Kidney glomerular epithelial cell (primary cell): Measurements from ENCODE around the gene KLF16.
A peak's percentile ranks its signal among the peaks of the same experiment; 100 is the strongest.

Experiments used
- DNase-seq: peaks from one replicate; lab custom pipeline; 2025; lab: John Stamatoyannopoulos, UW

KLF16 gene

DNA sequence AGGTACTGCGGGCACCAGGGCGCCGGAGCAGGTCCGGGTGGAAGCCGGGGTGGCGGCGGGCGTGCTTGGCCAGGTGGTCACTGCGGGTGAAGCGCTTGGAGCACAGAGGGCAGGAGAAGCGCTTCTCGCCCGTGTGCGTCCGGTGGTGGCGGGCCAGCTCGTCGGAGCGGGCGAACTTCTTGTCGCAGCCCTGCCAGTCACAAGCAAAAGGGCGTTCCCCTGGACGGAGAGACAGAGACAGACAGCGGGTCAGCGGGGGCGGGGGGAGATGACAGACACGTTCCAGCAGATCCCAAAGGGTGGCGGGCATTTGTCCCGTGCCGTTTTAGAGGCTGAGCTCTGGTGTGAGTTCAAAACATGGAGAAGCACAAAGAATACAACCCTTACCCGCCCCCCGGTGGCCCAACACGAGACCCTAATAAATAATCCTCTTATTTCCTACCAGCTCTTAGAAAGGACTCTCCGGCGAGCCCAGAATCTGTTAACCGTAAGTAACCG, 8.8 kb downstream of the KLF16 start:
- DNase-seq: no peak

DNA sequence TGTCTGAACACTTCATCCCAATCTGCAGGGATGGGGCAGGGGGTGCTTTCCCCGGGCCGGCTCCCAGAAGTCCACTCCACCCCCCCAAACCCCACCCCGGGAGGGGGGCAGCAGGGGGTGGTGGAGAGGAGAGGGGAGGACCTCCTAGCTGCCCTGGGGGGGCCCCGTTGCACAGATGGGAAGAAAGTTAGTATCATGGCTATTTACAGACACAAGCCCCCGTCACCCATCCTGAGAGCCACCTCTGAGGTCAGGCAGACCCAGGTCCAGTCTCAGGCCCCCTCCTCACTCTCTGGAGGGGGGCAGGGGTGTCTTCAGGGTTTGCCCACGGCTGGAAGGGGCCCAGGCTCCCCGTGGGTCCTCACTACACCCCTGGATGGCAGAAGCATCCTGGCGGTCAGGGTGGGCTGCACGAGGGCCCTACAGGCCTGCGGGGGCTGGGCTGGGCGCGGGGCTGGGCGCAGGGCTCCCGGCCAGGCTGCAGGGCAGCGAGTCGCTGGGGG, 9.3 kb downstream of the KLF16 start:
- no peak for DNase-seq

DNA sequence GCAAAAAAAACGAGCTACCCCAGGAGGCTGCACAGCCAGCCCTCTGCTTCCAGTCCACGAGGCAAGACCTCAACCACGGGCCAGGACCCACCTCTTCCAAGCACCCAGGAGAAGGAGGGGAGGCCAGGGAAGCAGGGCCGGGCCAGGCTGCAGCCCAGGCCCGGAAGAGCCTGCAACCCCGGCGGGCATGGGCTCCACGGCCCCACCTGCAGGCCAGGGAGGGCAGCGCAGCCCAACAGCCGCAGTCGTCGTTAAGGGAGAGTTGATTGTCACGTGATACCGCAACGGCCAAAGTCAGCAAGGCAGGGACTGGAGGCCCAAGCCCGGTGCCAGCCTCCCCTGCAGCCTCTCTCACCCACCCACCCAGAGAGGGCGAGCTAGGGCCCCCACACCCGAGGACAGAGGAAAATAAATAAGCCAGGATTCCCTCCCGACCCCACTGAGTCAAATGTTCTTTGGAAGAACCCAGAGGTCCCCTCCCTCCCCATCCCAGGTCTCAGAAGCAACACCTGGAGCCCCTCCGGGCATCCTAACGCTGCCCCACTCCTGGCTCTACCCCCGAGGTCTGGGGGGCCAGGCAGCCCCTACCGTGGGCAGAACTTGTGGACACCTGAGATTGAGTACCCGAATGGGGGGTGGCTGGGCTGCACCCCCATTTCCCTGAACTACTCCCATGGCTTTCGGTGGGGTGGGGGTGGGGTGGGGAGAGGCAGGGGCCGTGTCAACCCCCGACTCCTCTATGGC, 9.9 kb downstream of the KLF16 start:
- DNase-seq: peak; percentile 16

DNA sequence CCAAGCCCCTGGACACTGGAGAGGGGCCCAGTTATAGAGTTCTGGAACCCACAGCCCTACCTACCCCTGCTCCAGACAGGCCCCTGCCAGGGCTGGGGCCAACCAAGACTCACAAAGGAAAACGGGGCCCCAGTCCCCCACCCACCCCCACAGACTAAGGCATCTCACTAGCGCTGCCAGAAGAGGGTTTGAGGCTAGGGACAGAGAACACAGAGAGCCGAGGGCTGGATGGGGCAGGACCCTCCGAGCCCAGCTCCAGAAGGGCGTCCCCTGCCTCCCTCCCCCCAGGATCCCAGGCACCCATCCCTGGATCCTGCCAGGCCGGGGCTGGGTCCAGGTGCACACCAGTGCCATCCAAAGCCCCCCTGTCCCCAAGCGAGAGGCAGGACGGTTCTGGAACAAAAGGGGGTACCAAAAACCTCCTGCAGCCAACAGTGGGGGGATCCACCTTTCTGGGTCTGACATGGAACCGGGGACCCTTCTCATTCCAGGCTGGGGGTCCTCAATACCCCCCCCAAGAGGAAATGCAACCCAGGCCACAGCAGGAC, 10.7 kb downstream of the KLF16 start:
- no peak for DNase-seq

DNA sequence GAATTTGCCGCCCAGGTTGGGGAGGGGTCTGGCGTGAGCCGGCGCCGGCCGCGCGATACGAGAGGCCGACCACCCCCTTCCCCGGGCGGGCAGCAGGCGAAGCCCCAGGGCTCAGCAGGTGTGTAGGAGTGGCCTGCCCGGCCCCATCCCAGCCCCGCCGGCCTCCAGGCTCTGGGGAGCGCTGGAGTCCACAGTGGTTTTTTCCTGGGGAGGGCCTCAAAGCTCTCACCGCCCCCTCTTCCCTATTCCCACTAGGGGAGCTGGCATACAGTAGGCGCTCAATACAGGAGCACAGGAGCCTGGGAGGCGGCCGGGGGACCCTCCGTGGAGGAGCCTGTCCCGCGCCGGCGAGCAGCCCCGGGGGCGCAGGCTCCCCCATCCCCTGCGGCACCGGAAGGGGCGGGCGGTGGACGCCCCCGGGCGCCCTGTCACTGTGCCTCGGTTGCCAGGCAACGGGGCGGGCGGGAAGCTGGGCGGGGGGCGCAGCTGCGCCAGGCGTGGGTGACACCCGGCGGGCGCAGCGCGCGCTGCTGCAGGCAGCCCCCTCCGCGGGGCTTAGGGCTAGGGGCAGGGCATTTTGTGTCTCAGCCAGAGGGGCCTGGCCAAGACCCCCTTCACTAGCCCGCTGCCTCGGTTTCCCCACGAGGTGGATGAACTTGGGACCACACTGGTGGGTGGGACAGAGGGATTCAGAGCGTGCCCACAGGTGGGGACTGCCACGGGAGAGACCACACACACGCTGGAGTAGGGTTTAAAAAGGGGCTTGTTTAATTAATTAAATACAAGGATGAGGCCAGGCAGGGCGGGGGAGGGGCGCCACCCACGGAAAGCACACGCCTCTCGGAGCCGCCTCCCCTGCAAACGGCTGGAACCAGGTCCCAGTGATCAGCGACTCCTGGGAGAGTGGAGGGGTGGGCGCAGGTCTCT, 11.5 kb downstream of the KLF16 start:
- DNase-seq: no peak

DNA sequence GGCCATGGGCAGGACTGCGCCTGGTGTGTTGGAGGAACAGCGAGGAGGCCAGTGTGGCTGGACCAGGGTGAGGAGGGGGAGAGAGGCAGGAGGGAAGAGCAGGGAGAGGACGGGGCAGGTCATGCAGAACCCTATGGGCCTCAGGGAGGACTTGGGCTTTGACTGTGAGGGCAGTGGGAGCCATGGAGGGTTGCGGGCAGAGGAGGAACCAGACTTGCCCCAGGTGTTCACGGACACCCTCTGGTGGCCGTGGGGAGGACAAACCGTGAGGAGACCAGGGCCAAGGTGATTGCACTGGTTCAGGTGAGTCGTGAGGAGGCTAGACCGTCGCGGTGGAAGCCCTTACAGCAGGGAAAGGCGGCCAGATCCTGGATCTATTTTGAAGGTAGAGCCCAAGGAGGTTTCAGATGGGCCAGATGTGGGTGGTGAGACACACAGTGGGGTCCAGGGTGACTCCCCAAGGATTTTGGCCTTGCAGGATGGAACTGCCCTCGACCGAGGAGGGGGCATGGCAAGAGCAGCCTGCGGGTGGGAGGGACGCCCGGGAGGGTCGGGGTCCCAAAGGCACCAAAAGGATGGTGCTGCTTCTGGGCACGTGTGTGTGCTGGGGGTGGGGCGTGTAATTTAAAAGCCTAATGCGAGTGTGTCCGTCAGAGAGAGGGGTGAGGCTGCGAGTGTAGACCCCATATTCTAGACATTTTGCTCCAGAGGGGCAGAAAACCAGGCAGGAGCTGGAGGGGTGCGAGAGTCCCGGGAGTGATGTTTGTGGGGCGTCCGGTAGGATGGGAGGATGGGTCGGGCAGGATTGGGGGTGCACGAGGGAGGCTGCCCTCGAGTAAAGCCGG, 12.3 kb downstream of the KLF16 start:
- no peak for DNase-seq

DNA sequence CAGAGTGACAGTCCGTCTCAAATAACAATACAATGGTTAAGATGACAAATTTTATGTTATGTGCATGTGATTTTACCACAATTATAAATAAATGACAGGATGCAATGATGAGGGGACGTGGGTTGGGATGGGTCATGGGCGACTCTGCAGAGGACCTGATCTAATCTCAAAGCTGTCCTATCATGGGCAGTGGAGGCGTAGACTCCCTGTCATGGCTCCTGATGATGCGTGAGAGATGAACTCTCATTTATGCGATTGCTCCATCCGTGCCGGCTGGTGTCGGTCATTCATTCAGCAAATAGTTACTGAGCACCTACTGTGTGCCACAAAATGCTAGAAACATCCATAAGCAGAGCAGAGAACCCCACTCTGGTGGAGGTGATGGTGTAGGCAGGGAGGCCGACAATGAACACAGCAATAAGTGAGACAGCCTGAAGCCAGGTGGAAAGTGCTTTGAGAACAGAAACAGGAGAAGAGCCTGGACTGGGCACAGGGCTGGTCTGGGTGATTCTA, 13.4 kb downstream of the KLF16 start:
- no peak for DNase-seq

DNA sequence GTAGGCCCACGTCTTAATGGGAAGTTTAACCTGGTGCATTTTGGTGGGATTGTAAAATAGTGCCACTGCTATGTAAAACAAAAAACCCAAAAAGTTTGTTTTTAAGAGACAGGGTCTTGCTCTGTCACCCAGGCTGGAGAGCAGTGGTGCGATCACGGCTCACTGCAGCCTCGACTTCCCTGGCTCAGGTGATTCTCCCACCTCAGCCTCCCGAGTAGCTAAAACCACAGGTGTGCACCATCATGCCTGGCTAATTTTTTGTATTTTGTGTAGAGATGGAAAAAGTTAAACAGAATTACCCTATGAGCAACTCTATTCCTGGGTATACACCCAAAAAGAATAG, 14.3 kb downstream of the KLF16 start:
- no peak for DNase-seq

DNA sequence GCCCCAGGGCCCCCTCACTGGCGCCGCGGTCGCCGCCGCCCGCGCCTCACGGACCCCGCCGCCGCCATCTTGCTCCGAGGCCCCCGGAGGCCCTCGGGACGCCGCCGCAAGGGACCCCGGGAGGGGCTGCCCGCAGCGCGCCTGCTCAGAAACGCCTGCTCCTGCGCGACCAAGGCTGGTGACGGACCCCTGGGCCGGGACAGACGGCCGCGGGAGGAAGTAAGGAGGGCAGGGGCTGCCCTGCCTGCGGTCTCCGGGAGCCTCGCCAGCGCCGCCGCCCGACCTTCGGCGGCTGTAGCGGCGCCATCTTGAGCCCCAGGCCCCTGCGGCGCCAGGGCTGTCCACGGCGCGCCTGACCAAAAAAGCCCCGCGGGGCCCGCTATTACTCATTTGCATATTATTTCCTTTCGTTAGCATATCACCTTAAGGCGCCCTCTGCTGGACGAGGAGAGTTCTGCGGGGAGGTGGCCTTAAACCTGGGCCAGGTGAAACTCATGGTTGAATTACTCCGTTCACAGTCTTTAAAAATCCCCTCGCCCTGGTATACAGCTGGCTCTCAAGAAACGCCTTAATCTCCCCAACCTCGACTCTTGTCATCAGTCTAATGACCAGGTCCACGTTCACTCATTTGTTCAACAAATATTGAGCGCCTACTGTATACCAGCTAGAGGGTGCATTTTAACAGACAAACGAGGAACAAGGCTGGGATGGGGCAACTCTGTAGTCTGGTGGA, 14.8 kb downstream of the KLF16 start, which contains the start of gene REXO1:
REXO1 (minus strand) TSS at position 85 of the 733 bp plus-strand sequence. CDS start 125 bp downstream, outside the sequence.
- DNase-seq: peak; percentile 93

DNA sequence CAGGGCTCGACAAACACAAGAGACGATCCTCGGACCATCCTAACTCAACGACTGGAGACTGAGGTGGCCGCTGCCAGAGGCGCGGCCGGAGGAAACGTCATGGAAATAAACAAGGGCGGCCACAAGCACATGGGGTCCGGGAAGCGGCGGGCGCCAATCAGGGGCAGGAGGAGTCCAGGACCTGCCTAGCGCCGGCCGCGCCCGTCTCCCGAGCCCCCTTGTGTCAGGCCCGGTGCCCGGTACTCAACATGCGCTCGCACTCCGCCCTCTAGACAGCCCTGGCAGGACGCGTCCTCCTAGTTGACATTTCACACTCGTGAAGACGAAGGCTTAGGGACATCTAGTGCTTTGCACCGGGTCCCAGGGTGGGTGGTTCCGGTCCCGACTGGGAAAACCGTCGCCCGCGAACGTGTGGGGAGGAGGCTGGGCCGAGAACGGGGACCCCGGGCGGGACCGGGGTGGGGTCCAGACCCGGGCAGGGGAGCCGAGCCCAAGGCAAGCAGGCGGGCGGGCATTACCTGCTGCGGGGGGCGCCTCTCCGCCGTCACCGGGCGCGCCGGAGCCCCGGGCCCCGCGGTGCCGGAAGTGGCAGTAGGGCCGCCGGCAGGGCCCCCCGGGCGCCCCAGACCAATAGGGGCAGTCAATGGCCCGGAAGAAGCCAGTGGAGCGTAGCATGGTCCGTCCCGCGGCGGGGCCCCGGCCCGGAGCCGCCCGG, 15.5 kb downstream of the KLF16 start:
- no peak for DNase-seq

DNA sequence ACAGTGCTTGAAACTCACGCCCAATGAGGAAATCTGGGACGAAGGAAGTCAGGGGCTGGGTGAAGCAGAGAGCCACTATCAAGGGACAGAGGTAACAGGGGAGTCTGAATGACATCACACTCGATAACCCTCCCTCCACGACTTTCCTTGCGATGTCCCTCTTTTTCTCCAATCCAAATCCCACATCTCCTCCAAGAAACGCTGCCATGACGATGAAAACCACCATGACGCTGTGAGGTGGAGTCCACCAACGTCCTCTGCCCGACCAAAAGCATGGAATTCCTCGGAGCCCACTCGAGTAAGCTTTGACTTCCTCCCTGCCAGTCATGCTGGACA, 16.1 kb downstream of the KLF16 start:
- no peak for DNase-seq

DNA sequence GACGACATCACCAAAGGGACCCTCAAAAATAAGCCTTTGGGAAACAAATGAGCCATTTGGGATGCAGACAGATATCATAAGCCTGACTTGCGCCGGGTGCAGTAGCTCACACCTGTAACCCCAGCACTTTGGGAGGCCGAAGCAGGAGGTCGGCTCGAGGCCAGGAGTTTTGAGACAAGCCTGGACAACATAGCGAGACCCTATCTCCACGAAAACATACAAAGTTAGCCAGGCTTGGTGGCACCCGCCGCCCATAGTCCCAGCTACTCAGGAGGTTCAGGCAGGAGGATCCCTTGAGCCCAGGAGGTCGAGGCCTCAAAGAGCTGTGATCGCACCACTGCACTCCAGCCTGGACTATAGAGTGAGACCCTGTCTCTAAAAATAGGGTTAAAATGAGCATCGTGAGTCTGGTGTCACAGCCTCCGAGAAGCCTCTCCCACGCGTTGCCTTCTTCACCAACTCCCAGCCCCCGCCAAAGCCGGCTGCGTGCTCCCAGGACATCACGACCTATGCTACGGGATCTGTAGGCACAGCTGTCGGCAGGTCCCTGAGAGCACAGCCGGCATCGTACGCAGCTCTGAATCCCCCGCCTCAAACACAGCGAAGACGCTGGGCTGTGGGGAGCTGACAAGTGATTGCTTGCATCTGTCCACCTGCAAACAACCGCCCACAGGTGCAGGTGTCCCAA, 16.7 kb downstream of the KLF16 start:
- no peak for DNase-seq

DNA sequence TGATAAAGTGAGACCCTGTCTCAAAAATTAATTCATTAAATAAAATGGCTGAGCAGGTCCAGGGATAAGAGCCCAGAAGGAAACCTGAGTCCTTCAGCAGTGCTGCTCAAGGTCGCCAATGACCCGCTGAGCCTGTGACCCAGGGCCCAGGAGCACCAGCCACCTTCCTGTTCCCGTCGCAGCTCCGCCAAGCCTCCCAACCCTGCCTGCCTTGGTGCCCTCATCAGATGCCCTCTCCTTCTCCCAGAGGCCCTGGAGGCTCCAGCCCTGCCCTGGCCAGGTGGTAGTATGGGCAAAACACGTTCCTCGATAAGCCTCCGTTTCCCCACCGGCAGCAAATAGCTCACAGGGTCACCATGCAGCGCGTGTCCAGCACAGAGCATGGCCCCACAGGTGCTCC, 17.7 kb downstream of the KLF16 start:
- no peak for DNase-seq

DNA sequence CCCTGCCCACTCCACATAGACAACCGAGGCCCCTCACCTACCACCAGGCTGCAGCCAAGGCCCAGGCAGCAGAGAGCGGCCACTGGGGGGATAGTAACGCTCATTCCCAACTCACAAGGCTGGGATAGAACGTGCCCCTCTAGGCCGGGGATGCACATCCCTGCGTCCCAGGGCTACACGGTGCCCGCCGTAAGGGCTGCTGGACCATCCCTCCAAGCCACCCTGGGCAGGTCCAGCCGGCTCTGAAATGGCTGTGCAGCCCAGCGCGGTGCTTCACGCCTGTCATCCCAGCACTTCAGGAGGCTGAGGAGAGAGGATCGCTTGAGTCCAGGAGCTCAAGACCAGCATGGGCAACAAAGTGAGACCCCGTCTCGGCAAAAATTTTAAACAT, 18.3 kb downstream of the KLF16 start:
- DNase-seq: no peak

DNA sequence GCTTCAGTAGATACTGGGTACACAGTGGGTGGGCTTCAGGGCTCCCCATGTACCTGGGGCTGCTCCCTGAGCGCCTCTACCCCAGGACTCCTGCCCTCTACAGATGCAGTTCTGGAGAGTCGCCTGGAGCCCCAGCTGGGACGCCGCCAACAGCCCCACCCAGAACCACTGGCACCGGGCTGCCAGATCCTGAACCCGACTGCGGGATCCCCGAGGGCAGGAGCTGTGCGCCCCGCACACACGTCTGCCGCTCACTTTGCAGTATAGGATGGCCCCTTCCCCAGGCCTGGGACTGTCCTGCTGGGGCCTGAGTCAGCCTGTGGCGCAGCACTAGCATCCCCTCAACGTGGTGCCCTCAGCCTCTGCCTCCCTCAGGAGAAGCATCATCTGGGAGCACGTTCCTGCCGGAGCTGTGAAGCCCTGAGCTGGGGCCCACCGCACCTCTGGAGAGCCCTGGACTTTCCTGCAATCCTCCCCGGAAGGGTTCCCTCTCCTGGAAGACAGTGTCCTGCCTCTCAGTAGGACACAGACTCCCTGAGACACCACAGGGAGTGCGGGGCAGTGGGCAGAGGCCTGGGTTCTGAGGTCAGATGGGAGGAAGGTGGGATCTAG, 18.8 kb downstream of the KLF16 start:
- no peak for DNase-seq

DNA sequence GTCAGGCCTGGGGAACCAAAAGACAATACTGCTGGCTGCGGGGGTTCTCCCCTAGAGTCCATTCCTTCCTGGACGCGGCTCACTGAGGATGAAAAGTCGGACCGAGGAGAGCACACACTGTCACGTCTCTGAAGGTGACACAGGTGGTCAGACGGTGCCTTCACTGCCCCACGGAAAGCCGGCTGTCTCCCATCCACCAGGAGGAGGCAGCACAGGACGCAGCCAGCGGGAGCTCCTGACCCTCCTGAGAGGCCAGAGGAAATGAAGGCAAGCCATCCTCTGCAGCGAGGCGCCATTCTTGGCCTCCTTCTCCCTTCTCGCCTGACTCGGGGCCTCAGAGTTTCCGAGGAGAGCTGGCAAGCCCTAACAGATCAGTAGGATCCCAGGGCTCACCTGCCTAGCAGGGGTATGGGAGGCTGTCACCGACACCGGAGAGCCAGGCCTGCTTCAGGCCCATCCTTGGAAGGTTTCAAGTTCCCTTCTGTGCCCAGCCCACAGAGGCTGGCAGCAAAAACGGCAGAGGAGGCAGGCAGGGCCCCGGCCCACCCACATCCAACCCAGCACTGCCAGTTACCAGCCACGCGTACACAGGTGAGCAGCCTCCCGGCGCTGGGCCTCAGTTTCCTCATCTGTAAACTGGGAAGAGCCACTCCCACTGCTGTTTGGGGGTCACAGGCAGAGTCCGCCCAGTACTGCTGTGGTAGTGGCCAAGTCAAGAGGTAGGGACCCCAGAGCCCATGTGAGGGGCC, 19.6 kb downstream of the KLF16 start:
- no peak for DNase-seq

DNA sequence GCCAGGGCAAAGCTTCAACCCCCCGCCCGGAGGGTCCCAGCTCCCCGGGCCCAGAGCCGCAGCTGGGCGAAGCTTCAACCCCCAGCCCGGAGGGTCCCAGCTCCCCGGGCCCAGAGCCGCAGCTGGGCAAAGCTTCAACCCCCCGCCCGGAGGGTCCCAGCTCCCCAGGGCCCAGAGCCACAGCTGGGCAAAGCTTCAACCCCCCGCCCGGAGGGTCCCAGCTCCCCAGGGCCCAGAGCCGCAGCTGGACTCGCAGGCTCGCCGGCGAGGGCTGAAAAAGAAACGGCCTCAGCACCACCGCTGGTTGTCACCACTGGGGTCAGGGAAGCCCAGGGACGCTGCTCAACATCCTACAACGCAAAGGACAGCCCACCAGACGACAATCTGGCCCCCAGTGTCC, 20.3 kb downstream of the KLF16 start:
- no peak for DNase-seq

DNA sequence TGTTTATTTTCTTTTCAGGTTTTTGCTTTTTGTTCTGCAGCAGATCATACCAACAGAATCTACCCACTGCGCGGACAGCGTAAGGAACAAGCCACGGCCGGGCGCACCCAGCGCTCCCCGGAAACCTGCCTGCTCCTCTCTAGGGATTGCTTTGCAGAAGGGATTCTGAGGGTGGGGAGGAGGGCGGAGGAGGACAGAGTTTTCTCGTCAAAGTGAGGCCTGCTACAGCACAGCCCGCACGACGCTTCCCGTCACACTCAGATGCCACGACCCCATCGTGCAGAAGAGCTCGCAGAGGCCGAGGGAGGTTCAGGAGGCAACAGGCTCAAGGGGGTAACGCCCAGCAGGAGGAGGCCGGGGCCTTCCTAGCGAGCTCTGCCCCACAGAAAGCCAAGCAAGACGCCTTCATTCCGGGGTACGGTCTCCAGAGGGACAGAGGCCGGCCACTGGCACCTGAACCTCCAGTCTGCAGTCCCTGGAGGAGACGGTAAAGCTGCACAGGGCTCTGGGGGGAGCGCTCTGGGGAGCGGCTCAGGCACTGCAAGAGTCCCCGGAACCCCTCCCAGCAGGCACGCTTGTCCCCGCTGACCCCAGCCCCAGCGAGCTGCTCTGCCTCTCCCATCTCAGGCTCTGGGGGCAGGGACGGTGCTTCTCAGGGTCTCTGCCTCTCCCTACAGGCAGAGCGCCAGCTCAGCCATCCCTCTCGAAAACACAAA, 22.0 kb downstream of the KLF16 start:
- DNase-seq: no peak
